HCT116 (cell line): Measurements from ENCODE around the gene TNRC6A. TPM values are rescaled to one million over a fixed set of nuclear protein-coding genes. Genes with fewer than 3 reads are reported as not detected.

Source experiments
- ATAC-seq: fragments of 200-7000 bp; cut with Tn5 transposase; 2 replicates; pipeline ENCODE4 v1.9.1; 2020; ENCODE audit warnings: mild to moderate bottlenecking, moderate library complexity
- BruUV-seq: library from RNA; stranded (reverse); fragments of 400-500 nt; replicated peaks from 2 replicates; lab custom pipeline; 2021; lab: Mats Ljungman, UMichigan
- CTCF ChIA-PET: fragments of 300-600 bp; sonication (Branson Sonifier 250); formaldehyde crosslinking; loops from one replicate; lab custom pipeline; 2021; ENCODE audit warnings: antibody characterized with exemption; lab: Charles Lee
- POLR2A ChIA-PET: fragments of 300-600, 350-600 bp; sonication (Branson Sonifier 250); formaldehyde crosslinking; loops from one replicate; lab custom pipeline; 2021; ENCODE audit warnings: antibody characterized with exemption; lab: Charles Lee
- RAD21 ChIA-PET, 2 experiments: fragments of 300-600 bp; sonication (Branson Sonifier 250); formaldehyde crosslinking; loops; one replicate each; lab custom pipeline; 2023; ENCODE audit warnings: low total read pairs in 2 of 2; ENCODE audit not compliant: uncharacterized antibody in 2 of 2, unreplicated experiment in 2 of 2, low non-redundant PET in 1 of 2; lab: Charles Lee
- DNase-seq: peaks from one replicate; pipeline ENCODE4 v3.0.0-alpha.2; 2010; ENCODE audit warnings: low read depth, low spot score
- H2AFZ ChIP-seq: fragments of 200-600 bp; shearing (Covaris generic), sonication (generic); 2 replicates; pipeline ENCODE4 v1.6.1; 2017; ENCODE audit warnings: low read depth, mixed run types, mixed read lengths, antibody characterized with exemption, low read length; ENCODE audit not compliant: poor library complexity, severe bottlenecking
- H3K27ac ChIP-seq: 2 replicates; pipeline ENCODE4 v1.5.1; 2012; ENCODE audit warnings: low read depth, low read length
- H3K27me3 ChIP-seq: fragments of 200-600 bp; sonication (generic); 2 replicates; pipeline ENCODE4 v1.6.1; 2016; ENCODE audit warnings: mixed run types, low read length, mixed read lengths; ENCODE audit not compliant: insufficient read depth
- H3K36me3 ChIP-seq, 2 experiments: fragments of 200-500 bp in 1 of 2; fragments of 200-600 bp in 1 of 2; sonication (Bioruptor generic) in 1 of 2; sonication (generic) in 1 of 2; 2 replicates each; pipeline versions ENCODE4 v1.5.1 to v1.6.1; 2014 to 2016; ENCODE audit warnings: low read length in 2 of 2, inconsistent platforms in 1 of 2, mixed read lengths in 1 of 2, mixed run types in 1 of 2; ENCODE audit not compliant: insufficient read depth in 2 of 2, control insufficient read depth in 1 of 2
- H3K4me1 ChIP-seq, 2 experiments: fragments of 200-600 bp in 1 of 2; sonication (generic) in 1 of 2; 2 replicates each; pipeline versions ENCODE4 v1.5.1 to v1.6.1; 2012 to 2017; ENCODE audit warnings: low read length in 2 of 2, inconsistent platforms in 1 of 2, mild to moderate bottlenecking in 1 of 2, mixed read lengths in 1 of 2, mixed run types in 1 of 2, moderate library complexity in 1 of 2; ENCODE audit not compliant: insufficient read depth in 2 of 2, control insufficient read depth in 1 of 2
- H3K4me2 ChIP-seq: fragments of 200-600 bp; sonication (generic); 2 replicates; pipeline ENCODE4 v1.6.1; 2017; ENCODE audit warnings: mixed run types, low read length, mixed read lengths
- H3K4me3 ChIP-seq, 2 experiments: fragments of 200-600 bp in 1 of 2; sonication (generic) in 1 of 2; replicated peaks in 1 of 2; 2 replicates each; pipeline ENCODE4 v1.5.1; 2011 to 2016; ENCODE audit warnings: low read length in 2 of 2, control low read depth in 1 of 2, low read depth in 1 of 2, mild to moderate bottlenecking in 1 of 2, mixed read lengths in 1 of 2, mixed run types in 1 of 2
- H3K79me2 ChIP-seq: fragments of 200-600 bp; sonication (generic); 2 replicates; pipeline ENCODE4 v1.6.1; 2017; ENCODE audit warnings: mild to moderate bottlenecking, mixed run types, low read length, moderate library complexity, mixed read lengths; ENCODE audit not compliant: insufficient read depth
- H3K9ac ChIP-seq: fragments of 200-600 bp; sonication (generic); 2 replicates; pipeline ENCODE4 v1.6.1; 2016; ENCODE audit warnings: low read length, mixed read lengths
- H3K9me2 ChIP-seq: fragments of 200-600 bp; sonication (generic), shearing (Covaris generic); 2 replicates; pipeline ENCODE4 v1.6.1; 2017; ENCODE audit warnings: mixed run types, mild to moderate bottlenecking, moderate library complexity; ENCODE audit not compliant: insufficient read depth
- H3K9me3 ChIP-seq, 2 experiments: fragments of 200-500 bp in 1 of 2; fragments of 200-600 bp in 1 of 2; sonication (Bioruptor generic) in 1 of 2; sonication (generic) in 1 of 2; 2 replicates each; pipeline ENCODE4 v1.6.1; 2014 to 2017; ENCODE audit warnings: low read length in 2 of 2, mixed read lengths in 2 of 2, inconsistent platforms in 1 of 2, low read depth in 1 of 2, mild to moderate bottlenecking in 1 of 2, mixed run types in 1 of 2, moderate library complexity in 1 of 2; ENCODE audit not compliant: control insufficient read depth in 1 of 2, insufficient read depth in 1 of 2
- H4K20me1 ChIP-seq: fragments of 200-600 bp; sonication (generic), shearing (Covaris generic); 2 replicates; pipeline ENCODE4 v1.6.1; 2017; ENCODE audit warnings: mixed run types, mild to moderate bottlenecking, moderate library complexity; ENCODE audit not compliant: insufficient read depth
- CBX3 ChIP-seq: IDR thresholded peaks from 2 replicates; pipeline ENCODE4 v1.6.1; 2012; ENCODE audit warnings: low read depth
- CEBPB ChIP-seq: IDR thresholded peaks from 2 replicates; pipeline ENCODE4 v1.6.1; 2012; ENCODE audit warnings: low read depth
- CTCF ChIP-seq, 3 experiments: fragments of 200-600 bp in 1 of 3; sonication (generic) in 1 of 3; IDR thresholded peaks in 2 of 3; conservative IDR thresholded peaks in 1 of 3; 2 replicates each; pipeline ENCODE4 v1.5.1; 2012 to 2017; ENCODE audit warnings: low read depth in 2 of 3, low read length in 2 of 3, antibody characterized with exemption in 1 of 3, borderline replicate concordance in 1 of 3, control low read depth in 1 of 3, mild to moderate bottlenecking in 1 of 3, mixed read lengths in 1 of 3, mixed run types in 1 of 3, moderate library complexity in 1 of 3; ENCODE audit not compliant: insufficient read depth in 1 of 3
- EGR1 ChIP-seq: IDR thresholded peaks from 2 replicates; pipeline ENCODE4 v1.6.1; 2012; ENCODE audit warnings: low read depth
- MAX ChIP-seq: IDR thresholded peaks from 2 replicates; pipeline ENCODE4 v1.6.1; 2012
- POLR2A ChIP-seq: IDR thresholded peaks from 2 replicates; pipeline ENCODE4 v1.7.0; 2011; ENCODE audit warnings: borderline replicate concordance; ENCODE audit not compliant: insufficient read depth, insufficient read length; ENCODE audit errors: extremely low read depth
- SP1 ChIP-seq: IDR thresholded peaks from 2 replicates; pipeline ENCODE4 v1.6.1; 2012; ENCODE audit warnings: low read depth
- SRF ChIP-seq: IDR thresholded peaks from 2 replicates; pipeline ENCODE4 v1.6.1; 2012; ENCODE audit warnings: low read depth
- intact Hi-C: fragments of 100-400 bp; cut with micrococcal nuclease; formaldehyde crosslinking; loops from 2 replicates; pipeline ENCODE4 v1.10.0; 2022
- total RNA-seq: library from RNA; stranded (reverse); gene quantifications from one replicate; pipeline ENCODE4 v1.2.1, GENCODE V29; 2021; ENCODE audit not compliant: unreplicated experiment

Gene TNRC6A
- total RNA-seq, 1 experiment from 2014 or later, result 37.0 TPM

DNA sequence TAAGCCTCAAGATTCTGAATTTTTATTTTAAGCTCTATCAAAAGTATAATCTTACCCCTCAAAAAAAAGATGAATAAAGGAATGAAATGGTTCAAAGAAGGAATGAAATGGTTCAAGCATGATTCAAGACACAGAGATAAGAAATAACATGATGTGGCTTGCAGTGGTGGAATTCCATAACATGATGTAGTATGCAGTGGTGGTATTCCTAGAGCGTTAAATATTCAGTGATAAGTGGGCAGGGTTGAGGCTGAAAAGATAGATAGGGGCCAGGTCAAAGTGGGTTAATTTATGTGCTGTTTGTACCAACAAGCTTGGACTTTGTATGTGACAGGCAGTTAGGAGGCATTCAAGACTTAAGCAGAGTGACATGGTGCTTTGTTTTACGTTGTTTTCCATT, 29.6 kb downstream of the TNRC6A start:
- CTCF ChIA-PET, result no interaction called here
- Histone ChIP-seq H3K27ac (no peak overlapping the region), H4K20me1 (peaks cover 27% of the 10 kb centered on the region; the same call in 1 of the 2 replicates), H3K4me3 (no peak overlapping the region), H2AFZ (no peak overlapping the region), H3K36me3 (peaks cover 0 to 8% of the 10 kb centered on the region in 2 experiments; a peak in 1 of 4 replicates), H3K9ac (no peak overlapping the region), H3K4me1 (no peaks in the 10 kb centered on the region), H3K4me2 (no peak overlapping the region), H3K27me3 (no peaks in the 10 kb centered on the region), H3K79me2 (peaks cover 94% of the 10 kb centered on the region), H3K9me3 (no peaks in the 10 kb centered on the region), H3K9me2 (no peaks in the 10 kb centered on the region)
- POLR2A ChIA-PET, result no interaction called here
- no TSS peak for BruUV-seq
- TF ChIP-seq MAX, result no peak
- TF ChIP-seq SRF, result no peak
- TF ChIP-seq POLR2A, result no peak
- TF ChIP-seq EGR1, result no peak
- no peak for ATAC-seq
- RAD21 ChIA-PET, result no interaction called here
- DNase-seq, result no peak
- intact Hi-C loops, result no loop called here

DNA sequence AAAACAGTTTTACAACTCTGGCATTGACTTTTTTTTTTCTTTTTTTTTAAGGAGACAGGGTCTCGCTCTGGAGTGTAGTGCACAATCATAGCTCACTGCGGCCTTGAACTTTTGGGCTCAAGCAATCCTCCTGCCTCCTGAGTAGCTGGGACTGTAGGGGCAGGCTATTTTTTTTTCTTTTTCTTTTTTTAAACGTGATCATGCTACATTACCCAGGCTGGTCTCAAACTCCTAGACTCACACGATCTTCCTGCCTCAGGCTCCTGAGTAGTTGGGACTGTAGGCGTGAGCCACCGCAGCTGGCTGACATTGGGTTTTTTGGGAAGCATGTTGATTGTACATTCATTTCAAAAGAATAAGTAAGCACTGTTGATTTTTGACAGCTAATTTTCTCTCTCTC, 32.1 kb downstream of the TNRC6A start:
- H3K36me3 ChIP-seq, result peaks cover 0 to 9% of the 10 kb centered on the region in 2 experiments; a peak in 1 of 4 replicates
- TF ChIP-seq CBX3, result no peak
- TF ChIP-seq CEBPB, result no peak
- no peak for TF ChIP-seq SP1
- TF ChIP-seq CTCF (IDR thresholded peaks at IDR 0.05 in 2 of 3, conservative IDR thresholded peaks at IDR 0.05 in 1 of 3; ENCODE audit: borderline replicate concordance in 1 of 3, insufficient read depth in 1 of 3, low read depth in 2 of 3, low read length in 2 of 3), result no peak
- CTCF ChIA-PET, result no interaction called here
- H3K4me3 ChIP-seq, result no peak overlapping the region
- no peak overlapping the region for H2AFZ ChIP-seq
- RAD21 ChIA-PET, result no interaction called here
- BruUV-seq, result no TSS peak
- ATAC-seq (no peak), DNase-seq (no peak)
- H3K27ac ChIP-seq, result no peak overlapping the region
- no peaks in the 10 kb centered on the region for H3K9me2 ChIP-seq
- intact Hi-C loops, result no loop called here
- POLR2A ChIA-PET, result no interaction called here
- no peaks in the 10 kb centered on the region for H3K4me1 ChIP-seq
- no peak overlapping the region for H3K4me2 ChIP-seq
- H3K9me3 ChIP-seq, result no peaks in the 10 kb centered on the region
- no peaks in the 10 kb centered on the region for H3K27me3 ChIP-seq
- H3K79me2 ChIP-seq, result peaks cover 86% of the 10 kb centered on the region
- peaks cover 19% of the 10 kb centered on the region; the same call in 1 of the 2 replicates for H4K20me1 ChIP-seq
- no peak overlapping the region for H3K9ac ChIP-seq
